UCSD-AML1 (cell line): ENCODE results near the gene TCF7L1.
"Not testable (repeated sequence)": the region's sequence is repeated elsewhere in the genome, so short reads cannot be mapped to it uniquely, and the experiment has no call there.

Source experiments
- DNase-seq: peaks from one replicate; lab custom pipeline; 2025; ENCODE audit not compliant: unreplicated experiment; lab: John Stamatoyannopoulos, UW

TCF7L1 gene

DNA sequence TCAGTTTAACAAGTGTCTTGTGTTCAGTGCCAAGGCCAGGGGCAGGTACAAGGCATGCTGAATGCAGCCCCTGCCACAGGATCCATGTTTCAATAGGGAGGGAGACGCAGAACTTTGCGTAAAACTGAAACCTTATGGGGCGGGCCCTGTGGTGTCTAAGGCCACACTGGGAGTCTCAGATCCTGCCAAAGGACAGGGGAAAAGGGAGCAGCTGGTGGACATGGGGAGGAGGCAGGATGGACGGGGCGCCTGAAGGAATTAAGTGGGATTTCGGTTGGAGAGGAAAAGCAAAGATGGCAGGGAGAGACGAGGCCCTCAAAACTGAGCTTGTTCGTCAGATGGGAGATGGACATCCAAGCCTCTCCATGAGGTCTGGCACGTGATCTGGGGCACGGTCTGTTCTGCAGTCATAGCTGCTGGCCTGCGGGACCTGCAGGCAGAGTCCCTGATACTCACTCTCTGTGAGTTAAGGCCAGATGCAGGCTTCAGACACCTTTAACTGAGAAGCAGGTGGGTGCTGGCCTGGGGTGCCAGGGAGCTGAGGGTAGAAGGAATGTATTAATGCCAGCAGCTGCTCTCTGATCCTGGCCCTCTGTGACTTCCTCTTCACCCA is 48.8 kb downstream of the TCF7L1 start:
- DNase-seq, result no peak

DNA sequence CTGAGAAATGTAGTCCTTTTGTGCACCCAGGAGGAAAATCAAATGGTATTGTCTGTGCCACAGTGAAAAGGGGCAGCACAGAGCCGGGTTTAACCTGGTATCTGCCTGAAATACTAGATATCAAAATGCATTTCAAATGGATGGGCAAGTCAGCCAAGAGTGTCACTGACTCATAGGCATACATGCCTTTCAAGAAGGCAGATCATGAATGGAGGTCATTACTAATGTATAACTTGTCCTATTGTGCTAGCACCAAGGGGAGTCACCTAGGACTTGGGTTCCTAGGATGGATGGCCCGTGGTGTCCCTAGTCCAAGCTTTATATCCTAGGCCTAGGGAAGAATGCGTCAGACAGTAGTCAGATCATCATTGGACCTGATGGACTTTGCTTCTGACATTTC is 49.9 kb downstream of the TCF7L1 start:
- no peak for DNase-seq

DNA sequence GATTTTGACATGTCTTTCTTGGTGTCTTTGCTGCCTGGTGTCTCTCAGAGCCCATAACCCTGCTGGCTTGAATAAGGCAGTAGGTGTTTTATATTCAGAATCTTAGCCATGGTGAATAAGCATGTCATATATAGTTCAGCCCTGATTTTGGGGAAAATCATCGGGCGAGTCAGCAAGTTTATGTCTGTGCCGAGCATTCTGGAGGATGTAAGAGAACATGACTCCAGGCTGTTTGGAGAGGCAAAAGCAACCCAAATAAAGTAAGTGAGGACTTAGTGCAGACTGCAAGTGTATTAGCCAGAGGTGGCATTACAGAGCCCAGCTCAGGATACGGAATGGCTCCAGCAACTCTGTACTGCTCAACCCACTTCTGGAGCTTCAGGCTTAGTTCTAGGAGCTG is 50.3 kb downstream of the TCF7L1 start:
- no peak for DNase-seq

DNA sequence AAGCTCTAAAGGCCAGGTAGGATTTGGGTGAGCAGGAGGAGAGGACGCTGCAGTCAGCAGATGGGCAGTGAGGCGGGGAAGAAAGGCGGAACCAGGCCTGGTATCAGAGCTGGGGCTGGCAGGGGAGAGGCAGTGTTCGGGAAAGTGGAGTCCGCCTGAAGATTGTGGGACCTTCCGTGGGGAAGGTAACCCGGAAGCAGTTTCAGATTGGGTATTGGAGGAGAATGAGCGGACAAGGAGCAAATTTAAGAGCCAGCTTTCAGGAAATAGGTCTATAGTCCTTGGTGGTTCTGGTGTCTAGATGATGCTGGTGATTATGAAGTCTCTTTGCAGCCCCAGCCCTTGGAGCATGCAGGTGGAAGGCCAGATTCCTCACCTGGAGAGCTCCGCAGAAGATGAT is 51.0 kb downstream of the TCF7L1 start:
- no peak for DNase-seq

DNA sequence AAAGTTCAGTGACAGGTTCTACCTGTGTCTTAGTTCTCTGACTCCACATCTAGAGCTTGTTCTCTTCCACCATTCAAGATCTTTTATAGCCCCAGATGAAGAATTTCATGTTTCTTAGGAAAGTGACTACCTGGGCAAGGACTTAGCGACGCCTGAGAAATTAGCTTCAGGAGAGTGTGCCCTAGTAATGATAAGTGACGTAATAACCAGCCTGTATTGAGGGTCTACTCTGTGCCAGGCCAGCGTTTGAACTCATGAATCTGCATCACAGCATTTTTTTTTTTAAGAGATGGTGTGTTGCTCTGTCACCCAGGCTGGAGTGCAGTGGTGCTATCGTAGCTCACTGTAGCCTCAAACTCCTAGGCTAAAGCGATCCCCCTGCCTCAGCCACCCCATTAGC is 51.8 kb downstream of the TCF7L1 start:
- DNase-seq, result no peak

DNA sequence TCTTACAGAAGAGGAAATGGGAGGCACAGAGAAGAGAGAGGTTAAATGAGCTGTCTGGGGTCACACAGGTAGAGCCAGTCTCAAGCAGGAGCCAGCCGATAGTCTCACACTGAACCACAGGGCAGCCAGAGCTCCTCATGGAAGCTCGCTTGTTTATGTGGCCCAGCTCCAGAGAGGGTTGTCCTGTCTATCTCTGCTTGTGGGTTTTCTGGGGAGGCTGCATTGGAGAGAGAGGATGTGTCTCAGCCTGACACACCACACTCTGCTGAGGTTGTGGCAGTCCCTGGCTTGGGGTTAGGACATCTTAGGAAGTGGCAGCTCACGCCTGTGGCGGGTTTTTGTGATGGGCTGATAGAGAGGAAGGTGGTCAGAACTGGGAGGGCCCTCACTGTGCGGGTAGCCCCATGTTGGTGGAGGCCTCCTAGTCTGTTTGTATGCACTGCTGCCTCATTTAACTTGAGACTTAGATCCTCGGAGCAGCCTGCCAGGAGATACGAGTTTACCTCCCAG is 52.3 kb downstream of the TCF7L1 start:
- DNase-seq, result no peak

DNA sequence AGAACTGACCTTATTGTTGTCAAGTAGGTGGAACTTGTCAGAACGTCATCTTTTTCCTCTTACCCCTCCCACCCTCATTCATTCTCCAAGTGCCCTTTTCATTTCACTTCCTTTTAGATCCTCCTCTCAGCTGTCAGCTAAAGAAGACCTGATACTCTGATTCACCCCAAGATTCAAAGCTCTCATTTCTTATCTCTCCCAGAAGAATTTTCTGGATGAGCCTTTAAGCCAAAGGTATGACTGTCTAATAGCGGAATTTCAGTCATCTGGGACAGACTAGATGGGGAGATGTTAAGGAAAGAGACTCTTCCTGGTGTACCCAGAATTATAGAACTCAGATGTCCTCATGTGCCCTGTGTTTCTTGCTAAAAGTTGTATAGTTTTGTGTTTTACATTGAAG is 53.9 kb downstream of the TCF7L1 start:
- no peak for DNase-seq

DNA sequence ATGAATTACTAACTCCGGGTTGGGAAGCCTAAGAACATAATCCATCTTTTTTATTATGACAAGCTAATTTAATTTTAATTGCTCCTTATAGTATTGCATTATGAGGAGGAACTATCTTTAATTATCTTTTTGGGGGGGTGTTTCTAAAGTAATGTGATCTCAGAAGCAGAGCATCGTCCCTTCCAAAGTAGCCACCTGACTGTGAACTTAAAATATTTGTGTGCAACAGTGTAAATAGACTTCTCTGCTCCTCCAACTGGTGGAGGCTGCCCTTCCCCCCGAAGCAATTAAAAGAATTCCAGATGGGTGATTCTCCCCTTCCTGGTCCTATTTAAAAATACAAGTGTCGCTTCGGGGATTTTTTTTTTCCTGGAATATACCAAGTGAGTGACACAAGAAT is 55.7 kb downstream of the TCF7L1 start:
- no peak for DNase-seq

DNA sequence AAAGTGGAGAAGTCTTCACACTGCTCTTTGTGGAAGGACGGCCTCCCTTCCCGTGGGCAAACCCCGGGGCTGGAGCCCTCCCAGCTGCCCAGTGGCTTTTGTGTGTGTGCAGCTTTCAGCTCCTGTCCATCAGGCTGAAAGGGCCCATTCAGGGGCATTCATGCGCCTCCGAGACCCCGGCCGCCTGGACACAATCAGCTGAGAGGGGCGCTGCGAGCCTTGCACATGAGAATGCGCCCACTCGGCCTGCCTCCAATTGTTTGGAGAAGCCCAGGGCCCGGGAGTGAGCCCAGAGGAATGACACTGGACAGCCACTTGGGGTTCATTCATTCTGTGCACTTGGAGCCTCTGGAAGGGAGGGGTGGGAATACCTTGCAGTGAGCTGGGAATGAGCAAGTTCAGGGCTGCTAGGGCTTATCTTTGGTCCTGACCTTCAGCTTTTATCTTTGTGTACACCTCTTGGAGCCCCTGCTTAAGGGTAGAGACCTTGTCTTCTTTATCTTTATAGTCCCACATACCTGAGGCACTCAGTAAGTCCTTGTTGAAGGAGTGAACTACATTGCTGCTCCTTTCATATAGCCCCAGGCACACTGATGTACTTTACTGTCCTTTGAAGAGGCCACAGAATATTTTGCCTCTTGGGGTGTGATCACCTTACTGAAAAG is 56.5 kb downstream of the TCF7L1 start:
- DNase-seq, result no peak

DNA sequence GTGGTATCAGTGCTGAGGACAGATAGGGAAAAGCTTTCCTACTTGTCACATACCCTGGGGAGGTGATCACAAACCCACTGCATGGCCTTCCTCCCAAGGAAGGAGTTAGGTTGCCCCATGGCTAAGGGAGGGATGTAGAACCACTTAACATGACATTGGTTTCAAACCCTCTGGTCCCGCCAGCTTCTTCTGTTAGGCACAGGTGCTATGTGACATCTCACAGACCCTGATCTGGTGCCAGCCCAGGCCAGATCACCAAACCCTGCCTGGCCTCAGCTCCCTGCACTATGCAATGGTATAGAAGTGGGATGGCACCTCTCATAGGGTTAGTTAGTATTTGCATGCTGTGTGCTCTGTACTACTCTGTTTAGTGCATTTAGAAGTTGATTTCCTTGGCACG is 58.0 kb downstream of the TCF7L1 start:
- DNase-seq, result no peak

DNA sequence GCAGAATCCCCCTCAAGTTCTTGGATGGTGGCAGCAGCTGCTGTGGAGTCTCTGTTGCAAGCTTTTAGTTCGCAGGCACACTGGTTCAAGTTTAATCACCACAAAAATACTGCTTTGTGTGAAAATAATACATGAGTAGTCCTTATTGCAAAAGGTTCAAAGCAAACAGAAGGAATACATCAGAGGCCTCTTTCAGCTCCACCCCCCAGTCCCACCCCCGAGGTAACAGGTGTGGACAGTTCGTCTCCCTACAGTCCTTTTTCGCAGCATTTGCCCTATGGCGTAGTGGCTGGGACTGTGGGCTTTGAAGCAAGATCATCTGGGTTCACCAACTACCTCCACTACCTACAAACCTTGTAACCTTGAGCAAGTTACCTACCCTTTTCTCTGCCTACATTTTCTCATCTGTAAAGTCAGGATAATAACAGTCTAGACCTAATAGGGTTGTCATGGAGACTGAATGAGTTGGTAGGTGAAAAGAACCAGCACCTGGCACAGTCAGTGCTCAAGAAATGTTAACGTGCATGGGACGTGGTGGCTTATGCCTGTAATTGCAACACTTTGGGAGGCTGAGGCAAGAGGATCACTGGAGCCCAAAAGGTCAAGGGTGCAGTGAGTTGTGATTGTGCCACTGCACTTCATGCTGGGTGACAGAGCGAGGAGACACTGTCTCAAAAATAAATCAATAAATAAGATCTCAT is 61.7 kb downstream of the TCF7L1 start:
- DNase-seq, result no peak

DNA sequence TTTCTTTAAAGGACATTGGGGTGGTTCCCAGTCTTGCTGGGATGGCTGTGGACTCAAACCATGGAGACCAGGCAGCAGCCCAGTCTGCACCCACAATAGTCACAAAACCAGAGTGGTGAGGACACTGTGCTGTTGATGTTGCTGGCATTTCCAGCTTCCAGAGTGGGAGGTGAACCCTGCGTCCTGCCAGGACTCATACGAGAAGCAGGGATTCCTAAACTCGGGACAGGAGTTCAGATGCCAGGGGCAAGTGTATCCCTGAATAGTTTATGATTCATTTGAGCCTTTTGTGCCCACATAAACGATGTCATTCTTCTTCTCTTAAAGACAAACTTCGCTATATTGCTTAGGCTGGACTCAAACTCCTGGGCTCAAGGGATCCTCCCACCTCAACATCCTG is 62.8 kb downstream of the TCF7L1 start:
- no peak for DNase-seq

DNA sequence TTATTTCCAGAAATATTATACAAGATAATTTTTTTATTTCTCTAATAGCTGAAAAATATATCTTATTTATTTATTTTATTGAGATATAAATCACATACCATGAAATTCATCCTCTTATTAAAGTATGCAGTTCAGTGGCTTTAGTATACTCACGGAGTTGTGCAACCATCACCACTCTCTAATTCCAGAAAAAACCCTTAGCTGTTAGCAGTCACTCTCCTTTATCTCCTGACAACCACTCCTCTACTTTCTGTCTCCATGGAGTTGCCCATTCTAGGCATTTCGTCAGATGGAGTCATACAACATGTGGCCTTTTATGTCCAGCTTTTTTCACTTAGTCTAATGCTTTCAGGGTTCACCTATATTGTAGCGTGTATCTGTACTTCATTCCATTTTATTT is 66.5 kb downstream of the TCF7L1 start:
- DNase-seq, result no peak

DNA sequence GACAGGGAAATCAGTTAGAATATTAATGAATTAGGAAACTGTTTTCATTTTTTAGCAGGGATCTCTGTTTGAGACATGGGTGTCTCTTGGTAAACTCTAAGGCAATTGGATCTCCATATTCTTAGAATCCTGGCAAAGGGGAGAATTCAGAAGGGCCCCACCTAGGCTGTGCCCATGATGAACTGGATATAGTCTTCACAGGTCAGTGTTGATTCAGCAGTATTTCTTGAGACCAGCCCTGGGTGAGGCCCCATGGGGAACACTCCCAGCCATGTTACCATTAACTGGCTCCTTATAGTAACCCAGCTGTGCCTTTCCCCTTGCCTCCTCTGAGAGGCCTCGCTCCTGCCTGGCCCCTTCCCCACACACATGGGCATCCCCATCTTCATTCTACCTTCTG is 76.7 kb downstream of the TCF7L1 start:
- no peak for DNase-seq

DNA sequence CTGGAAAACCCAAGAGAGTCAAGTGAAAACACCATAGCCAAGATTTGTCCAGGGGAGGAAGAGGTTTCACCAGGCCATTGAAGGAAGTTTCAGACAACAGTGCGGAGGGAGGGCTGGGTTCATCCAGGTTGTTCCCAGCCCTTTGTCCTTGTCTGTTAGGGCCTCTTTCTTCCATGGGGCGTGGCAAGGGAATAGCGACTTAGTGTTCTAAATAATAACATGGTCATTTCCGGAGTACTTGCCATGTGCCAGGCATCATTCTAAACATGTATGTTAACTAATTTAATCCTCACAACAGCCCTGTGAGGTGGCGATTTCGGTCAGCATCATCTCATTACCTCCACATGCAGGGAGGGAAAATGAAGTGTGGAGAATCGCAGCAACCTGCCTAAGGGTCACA is 77.3 kb downstream of the TCF7L1 start:
- DNase-seq, result no peak

DNA sequence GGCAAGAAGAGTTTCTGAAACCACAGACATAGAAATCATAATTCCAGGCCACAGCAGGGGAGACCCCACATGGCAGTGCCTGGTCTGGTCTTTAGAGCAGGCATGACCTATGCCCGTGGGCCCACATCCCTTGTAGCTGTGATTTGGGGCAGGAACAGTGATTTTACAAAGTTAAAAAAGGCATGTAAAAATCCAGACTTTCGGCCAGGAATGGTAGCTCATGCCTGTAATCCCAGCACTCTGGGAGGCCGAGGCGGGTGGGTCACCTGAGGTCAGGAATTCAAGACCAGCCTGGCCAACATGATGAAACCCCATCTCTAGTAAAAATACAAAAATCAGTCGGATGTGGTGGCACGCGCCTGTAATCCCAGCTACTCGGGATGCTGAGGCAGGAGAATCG is 78.4 kb downstream of the TCF7L1 start:
- DNase-seq, result not testable (repeated sequence)

DNA sequence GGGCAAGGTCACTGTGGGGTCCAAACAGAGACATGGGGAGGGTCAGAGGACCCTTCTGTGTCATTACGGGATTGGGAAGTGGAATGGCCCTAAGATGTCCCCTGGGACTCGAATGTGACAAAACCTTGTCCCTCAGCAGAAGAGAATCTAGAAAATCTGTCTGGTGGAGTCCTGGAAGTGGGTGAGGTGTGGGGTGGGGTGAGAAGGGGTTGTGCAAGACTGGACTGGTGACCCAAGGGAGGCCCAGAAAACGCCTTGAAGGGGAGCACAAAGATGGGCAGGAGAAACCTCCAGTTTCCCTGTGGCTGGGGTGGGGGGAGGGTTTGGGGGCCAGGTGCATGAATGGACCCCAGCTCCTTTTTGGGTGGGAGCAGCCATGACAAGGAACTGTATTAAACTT is 79.6 kb downstream of the TCF7L1 start:
- DNase-seq, result no peak

DNA sequence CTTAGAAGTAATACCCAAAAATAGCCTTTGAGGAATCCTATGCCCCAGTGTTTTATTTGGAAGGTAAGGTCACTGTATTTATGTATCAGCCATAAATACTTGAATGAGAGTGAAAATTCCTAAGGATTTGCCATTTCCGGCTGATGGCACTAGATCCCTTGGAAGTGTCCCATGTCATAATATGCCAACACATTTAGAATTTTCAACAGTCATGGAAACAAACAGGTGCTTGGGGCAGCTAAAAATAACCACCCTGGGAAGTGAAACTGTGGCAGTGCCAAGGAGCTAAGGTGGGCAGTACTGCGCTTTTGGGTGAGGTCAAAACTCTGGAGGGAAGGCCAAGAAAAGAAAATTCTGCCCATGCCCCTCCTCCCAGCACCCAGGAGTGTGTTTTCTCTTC is 80.2 kb downstream of the TCF7L1 start:
- DNase-seq, result no peak

DNA sequence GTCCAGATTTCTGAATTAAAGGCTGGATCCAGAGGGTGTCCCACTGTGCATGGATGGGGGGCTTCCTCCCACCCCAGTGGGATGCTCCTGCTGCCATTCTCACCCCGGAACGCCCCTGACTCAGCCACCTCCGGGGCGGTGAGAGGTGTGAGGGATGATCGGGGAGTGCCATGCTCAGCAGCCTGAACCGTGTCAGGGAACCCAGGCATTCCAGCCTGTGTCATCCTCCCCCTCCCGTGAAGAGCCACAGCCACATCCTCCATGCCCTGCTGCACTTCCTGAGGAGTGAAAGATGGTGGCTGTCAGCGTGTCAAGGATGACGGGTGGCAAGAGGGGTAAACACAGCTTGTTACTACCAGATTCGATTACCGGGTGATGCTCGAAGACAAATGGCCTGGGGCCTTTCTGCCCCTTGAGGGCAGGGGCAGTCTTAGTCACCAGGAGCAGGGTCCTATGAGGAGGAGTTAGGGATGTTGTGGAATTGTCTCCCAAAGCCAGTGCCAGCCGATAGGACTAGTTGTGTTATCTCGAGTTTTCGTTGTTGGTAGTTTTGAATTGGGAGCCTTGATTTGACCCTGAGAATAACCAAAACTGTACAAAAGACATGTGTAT is 80.8 kb downstream of the TCF7L1 start:
- DNase-seq, result no peak

DNA sequence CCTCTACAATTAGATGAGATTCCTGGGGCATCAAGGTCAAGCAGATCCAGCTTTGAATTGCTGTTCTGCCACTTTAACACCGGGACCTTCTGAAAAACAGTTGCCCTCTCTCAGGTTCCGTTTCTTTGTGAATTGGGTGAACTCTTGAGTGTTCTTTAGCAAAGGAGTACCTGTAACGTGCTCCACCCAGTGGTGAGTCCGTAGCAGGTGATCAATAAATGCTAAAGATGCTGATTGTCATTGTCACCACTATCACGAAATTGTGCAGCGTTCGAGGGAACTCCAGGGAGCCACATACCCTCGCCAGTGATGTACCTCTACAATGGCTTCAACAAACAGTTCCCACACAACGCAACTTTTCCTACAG is 81.9 kb downstream of the TCF7L1 start:
- no peak for DNase-seq

DNA sequence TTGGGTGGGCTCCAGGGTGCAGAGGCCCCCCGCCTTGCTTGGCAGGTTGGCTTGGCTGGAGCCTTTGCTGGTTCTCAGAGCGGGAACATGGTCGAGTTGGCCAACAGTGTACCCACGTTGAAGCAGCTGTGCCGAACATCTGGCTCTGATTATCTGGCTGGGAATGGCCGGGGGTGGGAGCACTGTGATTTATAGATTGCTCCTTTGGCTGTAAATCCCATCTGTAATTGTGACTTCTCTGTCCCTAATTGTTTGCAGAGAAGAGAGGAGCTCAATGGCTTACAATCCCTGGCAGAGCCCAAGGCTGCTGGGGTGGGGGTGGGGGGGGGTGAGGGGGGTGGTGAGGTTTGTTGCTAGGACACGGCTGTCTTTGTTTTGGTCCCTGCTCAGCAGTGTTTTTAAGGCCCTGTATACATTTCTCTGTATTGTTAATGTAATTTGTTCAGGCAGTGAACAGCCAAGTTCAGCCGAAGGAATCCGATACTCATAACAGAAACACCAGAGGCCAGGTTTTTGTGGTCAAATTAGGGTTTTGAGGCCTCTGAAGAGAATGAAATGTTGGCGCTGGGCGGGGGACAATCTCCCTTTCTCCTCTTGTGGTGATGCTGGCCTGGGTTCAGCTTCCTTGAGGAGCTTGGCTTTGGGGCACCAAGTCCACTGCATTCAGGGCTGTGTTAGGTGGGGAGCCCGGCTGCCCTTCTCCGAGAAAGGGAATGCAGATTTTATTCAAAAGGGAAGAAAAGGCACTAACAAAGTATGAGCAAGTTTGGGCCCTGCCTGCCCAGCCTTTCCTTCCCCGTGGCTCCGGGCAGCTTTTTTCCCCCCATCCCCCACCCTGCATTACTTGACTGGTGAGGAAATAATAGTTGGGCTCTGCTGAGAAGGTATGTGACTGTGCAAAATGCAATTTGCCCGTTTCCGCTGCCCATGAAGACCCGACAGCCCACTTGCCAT is 82.5 kb downstream of the TCF7L1 start:
- no peak for DNase-seq
